ENCODE results near the gene ST3GAL2.

The ST3GAL2 gene

GRCh38 chr16:70473446-70474319 lies 34.8 kb upstream of the ST3GAL2 start:
- no peak for TF ChIP-seq GATA2 (IDR thresholded peaks at IDR 0.05; ENCODE audit: low read depth, low read length)
- no peak for TF ChIP-seq GATA3 (IDR thresholded peaks at IDR 0.05; ENCODE audit: low read depth, low read length)

DNA sequence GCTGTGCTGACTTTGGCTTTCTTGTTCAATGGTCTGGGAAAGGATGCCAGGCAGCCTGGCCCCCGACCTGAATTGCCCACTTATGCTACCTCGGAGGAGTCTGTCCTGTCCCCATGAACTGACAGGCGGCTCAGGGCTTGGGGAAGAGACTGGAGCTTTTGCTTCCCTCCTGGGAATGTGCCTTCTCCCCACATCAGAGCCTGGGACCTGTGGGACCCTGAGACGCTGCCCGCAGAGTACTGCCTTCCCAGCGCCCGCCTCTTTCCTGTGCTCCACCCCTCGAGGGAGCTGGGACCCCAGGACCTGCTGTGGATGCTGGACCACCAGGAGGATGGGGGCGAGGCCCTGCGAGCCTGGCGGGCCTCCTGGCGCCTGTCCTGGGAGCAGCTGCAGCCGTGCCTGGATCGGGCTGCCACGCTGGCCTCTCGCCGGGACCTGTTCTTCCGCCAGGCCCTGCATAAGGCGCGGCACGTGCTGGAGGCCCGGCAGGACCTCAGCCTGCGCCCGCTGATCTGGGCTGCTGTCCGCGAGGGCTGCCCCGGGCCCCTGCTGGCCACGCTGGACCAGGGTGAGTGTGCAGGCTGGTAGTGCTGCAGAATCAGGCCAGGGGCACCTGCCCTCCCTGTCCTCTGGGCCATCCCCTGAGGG lies 34.0 kb upstream of the ST3GAL2 start:
- no peak for TF ChIP-seq GATA2 (IDR thresholded peaks at IDR 0.05; ENCODE audit: low read depth, low read length)
- TF ChIP-seq GATA3 (IDR thresholded peaks at IDR 0.05; ENCODE audit: low read depth, low read length): no peak

DNA sequence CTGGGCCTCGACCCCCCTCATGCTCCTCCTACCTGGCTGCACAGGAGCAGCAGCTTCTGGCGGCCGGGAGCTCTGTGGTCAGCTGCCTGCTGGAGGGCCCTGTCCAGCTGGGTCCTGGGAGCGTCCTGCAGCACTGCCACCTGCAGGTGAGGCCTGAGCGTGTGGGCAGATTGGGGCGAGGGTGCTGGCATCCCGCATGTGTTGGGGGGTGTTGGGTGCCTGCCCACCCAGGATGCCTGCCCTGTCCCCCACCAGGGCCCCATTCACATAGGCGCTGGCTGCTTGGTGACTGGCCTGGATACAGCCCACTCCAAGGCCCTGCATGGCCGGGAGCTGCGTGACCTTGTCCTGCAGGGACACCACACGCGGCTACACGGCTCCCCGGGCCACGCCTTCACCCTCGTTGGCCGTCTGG lies 32.0 kb upstream of the ST3GAL2 start:
- TF ChIP-seq GATA2 (IDR thresholded peaks at IDR 0.05; ENCODE audit: low read depth, low read length) (no peak), GATA3 (IDR thresholded peaks at IDR 0.05; ENCODE audit: low read depth, low read length) (no peak)

DNA sequence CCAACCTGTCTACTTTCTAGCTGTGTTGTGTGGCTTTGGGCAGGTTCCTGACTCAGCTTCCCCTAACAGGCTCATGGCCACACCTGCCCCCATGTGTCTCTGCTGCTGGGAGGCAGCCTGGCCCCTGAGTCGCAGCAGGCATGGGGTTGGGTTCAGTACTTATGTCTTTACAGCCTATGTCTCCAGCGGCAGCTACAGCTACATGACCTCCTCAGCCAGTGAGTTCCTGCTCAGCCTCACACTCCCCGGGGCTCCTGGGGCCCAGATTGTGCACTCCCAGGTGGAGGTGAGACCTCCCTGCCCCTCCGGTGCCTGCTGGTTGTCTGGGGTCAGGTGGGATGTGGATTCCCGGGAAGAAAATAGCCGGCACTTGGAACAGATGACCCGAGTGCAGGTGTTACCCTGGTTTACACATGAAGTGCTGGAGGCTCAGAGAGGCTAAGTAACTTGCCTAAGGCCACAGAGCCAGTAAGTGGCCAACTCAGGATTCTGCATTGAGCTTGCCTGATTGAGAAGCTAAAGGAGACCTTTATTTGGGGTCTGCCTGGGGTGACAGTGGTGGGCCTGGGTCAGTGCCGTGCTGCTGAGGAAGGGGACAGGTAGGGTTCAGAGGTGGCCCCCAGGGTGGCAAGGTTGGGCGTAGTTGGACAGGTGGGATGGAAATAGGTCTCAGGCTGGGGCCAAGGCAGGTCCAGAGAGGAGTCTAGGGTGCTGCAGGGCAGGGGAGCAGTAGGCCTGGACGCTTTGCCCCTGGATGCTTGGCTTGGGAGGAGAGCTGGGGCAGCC lies 31.4 kb upstream of the ST3GAL2 start:
- no peak for TF ChIP-seq GATA2 (IDR thresholded peaks at IDR 0.05; ENCODE audit: low read depth, low read length)
- TF ChIP-seq GATA3 (IDR thresholded peaks at IDR 0.05; ENCODE audit: low read depth, low read length): no peak

DNA sequence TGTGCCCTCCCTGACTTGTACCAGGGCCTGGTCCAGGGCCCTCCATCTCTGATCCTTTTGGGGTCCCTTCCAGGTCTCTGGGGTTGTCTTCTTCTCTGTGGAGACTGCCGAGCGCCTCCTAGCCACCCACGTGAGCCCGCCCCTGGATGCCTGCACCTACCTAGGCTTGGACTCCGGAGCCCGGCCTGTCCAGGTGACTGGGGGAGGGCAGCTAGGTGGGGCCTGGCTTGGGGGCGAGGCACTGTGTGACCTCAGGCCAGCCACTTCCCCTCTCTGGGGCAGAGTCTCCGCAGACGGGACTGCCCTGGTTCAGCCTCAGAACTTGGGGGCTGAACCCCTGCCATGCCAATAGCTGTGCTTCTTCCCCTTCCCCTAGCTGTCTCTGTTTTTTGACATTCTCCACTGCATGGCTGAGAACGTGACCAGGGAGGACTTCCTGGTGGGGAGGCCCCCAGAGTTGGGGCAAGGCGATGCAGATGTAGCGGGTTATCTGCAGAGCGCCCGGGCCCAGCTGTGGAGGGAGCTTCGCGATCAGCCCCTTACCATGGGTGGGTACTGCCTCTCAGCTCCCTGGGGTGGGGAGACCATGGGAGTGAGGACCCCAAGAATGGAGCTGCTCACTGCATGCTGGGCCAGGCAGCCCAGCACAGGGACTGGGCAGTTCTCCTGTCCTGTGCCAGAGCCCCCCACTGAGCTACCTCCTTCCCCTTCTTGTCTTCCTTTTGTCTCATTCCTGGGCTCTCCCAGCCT lies 30.1 kb upstream of the ST3GAL2 start:
- TF ChIP-seq GATA2 (IDR thresholded peaks at IDR 0.05; ENCODE audit: low read depth, low read length) (no peak), GATA3 (IDR thresholded peaks at IDR 0.05; ENCODE audit: low read depth, low read length) (no peak)

DNA sequence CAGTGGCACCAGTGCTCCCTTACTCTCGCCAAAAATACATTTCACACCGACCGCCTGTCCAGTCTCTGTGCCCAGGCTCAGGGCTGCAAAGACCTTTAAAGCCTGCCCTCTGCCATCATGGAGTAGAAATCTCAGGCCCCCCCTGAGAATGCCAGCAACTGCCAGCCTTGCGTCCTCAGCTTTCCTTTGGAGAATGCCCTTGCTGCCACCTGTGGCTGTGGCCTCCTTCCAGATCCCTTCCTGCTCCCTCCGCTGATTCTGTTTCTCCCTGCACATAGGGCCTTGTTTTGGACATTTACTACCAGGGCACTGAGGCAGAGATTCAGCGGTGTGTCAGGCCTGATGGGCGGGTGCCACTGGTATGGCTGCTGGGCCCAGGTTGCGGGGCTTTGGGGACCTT lies 28.7 kb upstream of the ST3GAL2 start:
- no peak for TF ChIP-seq GATA3 (IDR thresholded peaks at IDR 0.05; ENCODE audit: low read depth, low read length)
- no peak for TF ChIP-seq GATA2 (IDR thresholded peaks at IDR 0.05; ENCODE audit: low read depth, low read length)

DNA sequence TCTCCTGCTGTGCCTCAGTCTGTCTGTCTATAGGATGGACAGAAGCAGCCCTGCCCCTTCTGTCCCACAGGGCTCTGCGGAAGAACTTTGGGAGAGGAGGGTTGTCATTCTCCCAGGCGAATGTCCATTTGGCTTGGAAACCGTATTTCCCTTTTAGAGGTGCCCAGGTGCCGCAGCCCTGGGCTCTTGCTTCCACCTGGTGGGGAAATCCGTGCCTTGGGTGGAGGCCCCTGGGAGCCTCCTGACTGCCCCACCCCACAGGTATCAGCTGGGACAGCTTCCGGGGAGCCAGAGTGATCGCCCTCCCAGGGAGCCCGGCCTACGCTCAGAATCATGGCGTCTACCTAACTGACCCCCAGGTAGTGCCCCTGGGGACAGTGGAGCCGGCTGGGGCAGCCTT lies 28.2 kb upstream of the ST3GAL2 start:
- TF ChIP-seq GATA2 (IDR thresholded peaks at IDR 0.05; ENCODE audit: low read depth, low read length) (no peak), GATA3 (IDR thresholded peaks at IDR 0.05; ENCODE audit: low read depth, low read length) (no peak)

DNA sequence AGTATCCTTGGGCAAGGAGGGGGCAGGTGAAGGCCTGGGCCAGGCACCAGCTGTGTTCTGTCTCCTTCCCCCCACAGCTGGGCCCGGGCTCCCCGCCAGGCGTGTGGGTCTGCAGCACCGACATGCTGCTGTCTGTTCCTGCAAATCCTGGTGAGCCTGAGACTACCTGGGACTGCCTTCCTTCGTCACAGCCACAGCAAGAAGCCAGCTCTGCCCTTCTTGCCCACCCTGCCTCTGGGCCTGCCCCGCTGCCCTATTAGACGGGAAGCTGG lies 27.8 kb upstream of the ST3GAL2 start:
- no peak for TF ChIP-seq GATA3 (IDR thresholded peaks at IDR 0.05; ENCODE audit: low read depth, low read length)
- TF ChIP-seq GATA2 (IDR thresholded peaks at IDR 0.05; ENCODE audit: low read depth, low read length): no peak

DNA sequence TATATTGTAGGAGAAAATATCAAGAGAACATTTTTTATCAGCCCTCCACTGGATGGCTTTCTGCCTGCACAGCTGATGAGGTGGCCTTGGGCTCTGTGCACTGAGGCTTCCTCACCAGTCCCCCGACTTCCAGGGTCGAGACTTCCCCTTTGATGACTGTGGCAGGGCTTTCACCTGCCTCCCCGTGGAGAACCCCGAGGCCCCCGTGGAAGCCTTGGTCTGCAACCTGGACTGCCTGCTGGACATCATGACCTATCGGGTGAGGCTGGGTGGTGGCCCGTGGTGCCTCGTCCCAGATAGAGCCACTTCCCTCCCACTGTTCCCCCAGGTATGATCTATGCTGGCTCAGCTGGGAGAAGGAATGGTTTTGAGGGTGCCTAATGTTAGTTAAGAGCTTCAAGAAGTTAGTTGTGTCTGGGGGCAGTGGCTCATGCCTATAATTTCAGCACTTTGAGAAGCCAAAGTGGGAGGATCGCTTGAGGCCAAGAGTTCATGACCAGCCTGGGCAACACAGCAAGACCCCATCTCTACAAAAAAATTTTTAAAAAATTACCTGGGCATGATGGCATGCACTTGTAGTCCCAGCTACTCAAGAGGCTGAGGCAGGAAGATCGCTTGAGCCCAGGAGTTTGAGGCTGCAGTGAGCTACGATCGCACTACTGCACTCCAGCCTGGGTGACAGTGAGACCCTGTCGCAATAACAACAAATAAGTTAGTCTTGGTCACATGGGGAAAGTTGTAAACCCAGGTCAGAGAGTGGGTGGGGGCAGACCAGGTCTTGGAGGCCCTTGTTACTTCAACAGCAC lies 27.3 kb upstream of the ST3GAL2 start:
- TF ChIP-seq GATA2 (IDR thresholded peaks at IDR 0.05; ENCODE audit: low read depth, low read length): no peak
- TF ChIP-seq GATA3 (IDR thresholded peaks at IDR 0.05; ENCODE audit: low read depth, low read length): no peak

DNA sequence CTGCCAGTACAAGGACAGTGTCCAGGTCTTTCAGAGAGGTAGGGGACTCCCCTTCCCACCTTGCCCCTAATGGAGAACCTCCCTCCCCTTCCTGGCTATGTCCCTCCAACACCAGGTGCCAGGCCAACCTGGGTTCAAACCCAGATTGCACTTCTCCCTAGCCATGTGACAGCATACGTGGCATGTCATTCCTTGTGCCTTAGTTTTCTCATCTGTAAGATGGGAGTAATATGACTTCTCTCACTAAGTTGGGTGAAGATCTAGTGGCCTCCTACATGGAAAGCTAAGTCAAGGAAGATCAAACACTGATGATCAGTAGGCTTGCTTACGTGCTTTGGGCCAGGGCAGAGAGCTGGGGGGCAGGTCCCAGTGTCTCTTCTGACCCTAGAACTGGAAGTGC lies 24.3 kb upstream of the ST3GAL2 start:
- TF ChIP-seq GATA3 (IDR thresholded peaks at IDR 0.05; ENCODE audit: low read depth, low read length): no peak
- TF ChIP-seq GATA2 (IDR thresholded peaks at IDR 0.05; ENCODE audit: low read depth, low read length): no peak

GRCh38 chr16:70460737-70461261 lies 21.9 kb upstream of the ST3GAL2 start:
- no peak for TF ChIP-seq GATA2 (IDR thresholded peaks at IDR 0.05; ENCODE audit: low read depth, low read length)
- TF ChIP-seq GATA3 (IDR thresholded peaks at IDR 0.05; ENCODE audit: low read depth, low read length): no peak

DNA sequence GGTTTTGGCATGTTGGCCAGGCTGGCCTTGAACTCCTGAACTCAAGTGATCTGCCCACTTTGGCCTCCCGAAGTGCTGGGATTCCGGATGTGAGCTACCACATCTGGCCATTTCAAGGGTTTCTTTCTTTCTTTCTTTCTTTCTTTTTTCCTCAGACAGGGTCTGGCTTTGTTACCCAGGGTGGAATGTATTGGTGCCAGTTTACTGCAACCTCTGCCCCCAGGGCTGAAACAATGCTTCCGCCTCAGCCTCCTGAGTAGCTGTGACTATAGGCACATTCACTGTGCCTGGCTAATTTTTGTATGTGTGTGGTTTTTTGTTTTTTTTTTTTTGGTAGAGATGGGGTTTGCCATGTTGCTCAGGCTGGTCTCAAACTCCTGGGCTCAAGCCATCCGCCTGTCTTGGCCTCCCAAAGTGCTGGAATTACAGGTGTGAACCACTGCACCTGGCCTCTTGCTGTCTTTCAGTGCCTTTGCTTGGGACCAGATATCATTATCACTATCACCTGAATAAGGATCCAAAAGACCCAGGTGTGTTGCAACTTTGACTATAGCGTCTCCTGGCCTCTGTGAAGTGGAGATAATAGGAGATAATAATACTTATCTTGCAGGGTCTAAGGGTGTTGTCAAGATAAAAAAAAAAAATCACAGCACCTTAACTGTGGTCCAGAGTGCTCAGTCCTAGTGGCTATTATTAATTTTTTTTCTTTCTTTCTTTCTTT lies 18.7 kb upstream of the ST3GAL2 start:
- no peak for TF ChIP-seq GATA3 (IDR thresholded peaks at IDR 0.05; ENCODE audit: low read depth, low read length)
- no peak for TF ChIP-seq GATA2 (IDR thresholded peaks at IDR 0.05; ENCODE audit: low read depth, low read length)
